Stimulated activated naive CD8-positive, alpha-beta T cell treated with anti-CD3 and anti-CD28 coated beads, Interleukin-15, Interleukin-2, amounts not matched to agents 100 ng/mL and 50 ng/mL, for 24 hours (primary cell): Measurements from ENCODE around the gene MED23.

Experiments
- H3K27ac Mint-ChIP-seq: one replicate; pipeline ENCODE4 v1.8.0; 2021; ENCODE audit warnings: mild to moderate bottlenecking, mixed read lengths
- H3K27me3 Mint-ChIP-seq: one replicate; pipeline ENCODE4 v1.8.0; 2021; ENCODE audit warnings: mixed read lengths
- H3K36me3 Mint-ChIP-seq: one replicate; pipeline ENCODE4 v1.8.0; 2021; ENCODE audit warnings: low read depth, mixed read lengths
- H3K4me1 Mint-ChIP-seq: one replicate; pipeline ENCODE4 v1.8.0; 2021; ENCODE audit warnings: low read depth, mixed read lengths
- H3K4me3 Mint-ChIP-seq: one replicate; pipeline ENCODE4 v1.8.0; 2021; ENCODE audit warnings: mild to moderate bottlenecking, mixed read lengths
- H3K9me3 Mint-ChIP-seq: one replicate; pipeline ENCODE4 v1.8.0; 2021; ENCODE audit warnings: mixed read lengths

Gene MED23

GRCh38 chr6:131524695-131525336 lies 103.2 kb downstream of the MED23 start:
- Mint-ChIP-seq H3K27me3 (no peaks in the 10 kb centered on the region), H3K4me3 (peak overlapping the region; percentile 21), H3K9me3 (no peaks in the 10 kb centered on the region), H3K27ac (no peak overlapping the region), H3K4me1 (peaks cover 35% of the 10 kb centered on the region), H3K36me3 (no peaks in the 10 kb centered on the region)

- Mint-ChIP-seq H3K36me3 (no peaks in the 10 kb centered on the region), H3K27ac (peak overlapping the region; percentile 53), H3K4me1 (peaks cover 33% of the 10 kb centered on the region), H3K9me3 (no peaks in the 10 kb centered on the region), H3K4me3 (no peak overlapping the region), H3K27me3 (no peaks in the 10 kb centered on the region)
These were observed 103.9 kb downstream of the MED23 start for GRCh38 chr6:131523988-131524673.
